ENCODE measurements around the gene SLC7A9. TPM values are rescaled to one million over a fixed set of nuclear protein-coding genes. Genes with fewer than 3 reads are reported as not detected.
"Not testable (repeated sequence)": the region's sequence is repeated elsewhere in the genome, so short reads cannot be mapped to it uniquely, and the experiment has no call there.

SLC7A9 gene
- total RNA-seq, 2 donors from 2014 or later: not detected

GRCh38 chr19:32802840-32803239 is 66.7 kb downstream of the SLC7A9 start:
- no peak overlapping the region for H3K4me3 ChIP-seq
- 65 to 84% methylated on average over 12 of the region's 12 CpGs for WGBS, 2 donors
- no peaks in the 10 kb centered on the region for H3K27me3 ChIP-seq
- H3K36me3 ChIP-seq (replicated peaks in 1 of 2; ENCODE audit: insufficient read depth in 1 of 2, low read depth in 2 of 2): no peaks in the 10 kb centered on the region
- H3K27ac ChIP-seq: no peak overlapping the region
- no peaks in the 10 kb centered on the region for H3K9me3 ChIP-seq
- intact Hi-C loops (cut with DNase I): no loop called here
- no peaks in the 10 kb centered on the region for H3K4me1 ChIP-seq
- DNase-seq: no peak
- no peak for ATAC-seq
- no peak for TF ChIP-seq POLR2A (IDR thresholded peaks at IDR 0.05)
- no peak for TF ChIP-seq CTCF (IDR thresholded peaks at IDR 0.05)

- intact Hi-C loops (cut with DNase I): no loop called here
These were observed 68.8 kb downstream of the SLC7A9 start for GRCh38 chr19:32800754-32801153.

GRCh38 chr19:32800191-32800590 is 69.4 kb downstream of the SLC7A9 start:
- no peak for TF ChIP-seq POLR2A (IDR thresholded peaks at IDR 0.05)
- no peak for TF ChIP-seq CTCF (IDR thresholded peaks at IDR 0.05)

More at GRCh38 chr19:32800754-32801153, 68.8 kb downstream of the SLC7A9 start:
- Histone ChIP-seq H3K36me3 (replicated peaks in 1 of 2; ENCODE audit: insufficient read depth in 1 of 2, low read depth in 2 of 2) (no peaks in the 10 kb centered on the region), H3K4me3 (no peak overlapping the region), H3K9me3 (no peaks in the 10 kb centered on the region), H3K4me1 (no peaks in the 10 kb centered on the region), H3K27me3 (no peaks in the 10 kb centered on the region), H3K27ac (no peak overlapping the region)
- TF ChIP-seq CTCF (IDR thresholded peaks at IDR 0.05) (no peak), POLR2A (IDR thresholded peaks at IDR 0.05) (no peak)
- DNase-seq (no peak), ATAC-seq (no peak)
- 48 to 64% methylated on average over 4 of the region's 4 CpGs for WGBS, 2 donors

GRCh38 chr19:32798201-32798600 is 71.4 kb downstream of the SLC7A9 start:
- no peak for TF ChIP-seq POLR2A (IDR thresholded peaks at IDR 0.05)
- TF ChIP-seq CTCF (IDR thresholded peaks at IDR 0.05): no peak
- no peaks in the 10 kb centered on the region for H3K36me3 ChIP-seq (replicated peaks in 1 of 2; ENCODE audit: insufficient read depth in 1 of 2, low read depth in 2 of 2)
- H3K4me1 ChIP-seq: no peaks in the 10 kb centered on the region
- no peak overlapping the region for H3K27ac ChIP-seq
- no peaks in the 10 kb centered on the region for H3K9me3 ChIP-seq
- no peak overlapping the region for H3K4me3 ChIP-seq
- H3K27me3 ChIP-seq: no peaks in the 10 kb centered on the region
- ATAC-seq (no peak), DNase-seq (no peak)
- 82 to 85% methylated on average over 4 of the region's 4 CpGs for WGBS, 2 donors
- intact Hi-C loops (cut with DNase I): no loop called here

More at GRCh38 chr19:32800191-32800590, 69.4 kb downstream of the SLC7A9 start:
- Histone ChIP-seq H3K9me3 (no peaks in the 10 kb centered on the region), H3K4me3 (no peak overlapping the region), H3K36me3 (replicated peaks in 1 of 2; ENCODE audit: insufficient read depth in 1 of 2, low read depth in 2 of 2) (no peaks in the 10 kb centered on the region), H3K27me3 (no peaks in the 10 kb centered on the region), H3K27ac (no peak overlapping the region), H3K4me1 (no peaks in the 10 kb centered on the region)
- ATAC-seq: no peak
- intact Hi-C loops (cut with DNase I): no loop called here
- DNase-seq: no peak

- H3K36me3 ChIP-seq (replicated peaks in 1 of 2; ENCODE audit: insufficient read depth in 1 of 2, low read depth in 2 of 2): no peaks in the 10 kb centered on the region
- 89 to 94% methylated on average over 10 of the region's 10 CpGs for WGBS, 2 donors
- no peaks in the 10 kb centered on the region for H3K27me3 ChIP-seq
- no peak overlapping the region for H3K4me3 ChIP-seq
- DNase-seq (no peak), ATAC-seq (no peak)
- H3K9me3 ChIP-seq: no peaks in the 10 kb centered on the region
- no peak overlapping the region for H3K27ac ChIP-seq
- H3K4me1 ChIP-seq: no peaks in the 10 kb centered on the region
- TF ChIP-seq CTCF (IDR thresholded peaks at IDR 0.05) (no peak), POLR2A (IDR thresholded peaks at IDR 0.05) (no peak)
- intact Hi-C loops (cut with DNase I): no loop called here
These were observed 80.1 kb downstream of the SLC7A9 start for GRCh38 chr19:32789429-32789828.

DNA sequence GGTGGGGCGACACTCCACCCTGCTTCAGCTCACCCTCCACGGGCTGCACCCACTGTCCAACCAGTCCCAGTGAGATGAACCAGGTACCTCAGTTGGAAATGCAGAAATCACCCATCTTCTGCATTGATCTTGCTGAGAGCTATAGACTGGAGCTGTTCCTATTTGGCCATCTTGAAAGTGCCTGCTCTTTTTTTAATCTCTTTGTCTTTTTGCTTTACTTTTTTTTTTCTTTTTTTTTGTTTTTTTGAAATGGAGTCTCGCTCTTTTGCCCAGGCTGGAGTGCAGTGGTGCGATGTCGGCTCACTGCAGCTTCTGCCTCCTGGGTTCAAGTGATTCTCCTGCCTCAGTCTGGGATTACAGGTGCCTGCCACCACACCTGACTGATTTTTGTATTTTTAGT is 81.7 kb downstream of the SLC7A9 start:
- not testable (repeated sequence) for ATAC-seq
- 88 to 95% methylated on average over 5 of the region's 5 CpGs for WGBS, 2 donors

GRCh38 chr19:32787161-32787813 is 82.3 kb downstream of the SLC7A9 start:
- H3K36me3 ChIP-seq (replicated peaks in 1 of 2; ENCODE audit: insufficient read depth in 1 of 2, low read depth in 2 of 2); ATAC-seq; H3K27ac ChIP-seq; H3K4me1 ChIP-seq; intact Hi-C loops (cut with DNase I); H3K4me3 ChIP-seq; H3K27me3 ChIP-seq; DNase-seq; H3K9me3 ChIP-seq: not testable (repeated sequence)
- WGBS, 2 donors: 52 to 77% methylated on average over 6 to 12 of the region's 12 CpGs

More for the DNA sequence above, 81.7 kb downstream of the SLC7A9 start:
- H3K9me3 ChIP-seq; H3K27ac ChIP-seq; intact Hi-C loops (cut with DNase I); H3K36me3 ChIP-seq (replicated peaks in 1 of 2; ENCODE audit: insufficient read depth in 1 of 2, low read depth in 2 of 2); H3K27me3 ChIP-seq; DNase-seq; H3K4me1 ChIP-seq; H3K4me3 ChIP-seq: not testable (repeated sequence)
